ENCODE data around the gene CARD9.
A peak's percentile ranks its signal among the peaks of the same experiment; 100 is the strongest.

CARD9 gene

DNA sequence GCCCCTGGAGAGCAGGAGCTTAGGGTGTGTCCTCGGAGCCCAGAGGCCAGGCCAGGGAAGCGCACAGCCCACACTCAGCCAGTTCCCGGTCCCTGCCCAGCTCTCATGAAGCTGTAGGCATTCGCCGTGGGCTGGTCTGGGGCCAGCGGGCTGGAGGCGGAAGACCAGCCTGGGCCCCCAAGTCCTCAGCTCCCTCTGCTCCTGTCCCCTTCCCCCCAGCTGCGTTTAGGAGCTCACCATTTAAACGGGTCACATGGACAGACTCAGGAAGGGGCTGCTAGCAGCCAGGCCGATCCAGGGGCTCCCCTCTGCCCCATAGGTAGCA, 27.4 kb downstream of the CARD9 start:
- no peak for DNase-seq

DNA sequence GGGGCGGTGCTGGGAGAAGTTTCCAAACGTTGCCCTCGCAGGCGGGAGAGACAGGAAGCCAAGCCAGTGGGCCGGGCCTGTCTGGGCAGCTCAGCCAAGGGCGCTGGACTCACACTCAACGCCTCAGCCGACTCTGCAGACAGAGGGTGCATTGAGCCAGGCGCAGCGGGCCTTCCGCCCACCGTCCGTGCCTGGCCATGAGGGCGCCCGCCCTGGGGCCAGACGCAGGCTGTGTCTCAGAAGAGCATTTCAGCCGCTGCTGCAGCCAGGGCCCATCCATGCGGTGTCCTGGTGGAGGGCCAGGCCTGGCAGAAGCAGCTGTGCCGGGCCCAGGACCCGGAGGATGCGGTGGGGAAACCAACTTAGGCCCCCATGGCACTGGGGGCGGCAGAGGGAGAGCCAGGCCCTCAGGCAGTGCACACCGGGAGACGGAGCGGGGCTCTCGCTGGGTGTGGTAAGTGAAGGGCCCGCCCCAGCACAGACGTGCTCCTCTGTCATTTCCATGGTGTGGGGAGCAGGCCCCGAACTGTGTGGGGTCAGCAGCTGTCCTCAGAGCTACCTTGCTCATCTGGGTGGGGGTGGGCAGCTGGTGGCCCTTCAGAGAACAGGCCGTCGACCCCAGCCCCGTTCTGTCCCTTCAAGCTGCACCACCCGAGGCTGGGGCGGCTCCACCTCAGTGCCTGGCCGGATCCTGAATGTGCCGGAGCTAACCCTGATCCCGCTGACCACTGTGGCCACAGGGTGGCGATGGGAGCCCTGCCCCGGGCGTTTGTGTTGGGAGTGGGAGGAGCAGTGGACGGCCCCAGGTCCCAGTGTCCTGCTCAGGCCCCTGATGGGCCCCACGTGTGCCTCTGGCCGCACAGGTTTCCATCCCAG, 27.9 kb downstream of the CARD9 start:
- no peak for DNase-seq

DNA sequence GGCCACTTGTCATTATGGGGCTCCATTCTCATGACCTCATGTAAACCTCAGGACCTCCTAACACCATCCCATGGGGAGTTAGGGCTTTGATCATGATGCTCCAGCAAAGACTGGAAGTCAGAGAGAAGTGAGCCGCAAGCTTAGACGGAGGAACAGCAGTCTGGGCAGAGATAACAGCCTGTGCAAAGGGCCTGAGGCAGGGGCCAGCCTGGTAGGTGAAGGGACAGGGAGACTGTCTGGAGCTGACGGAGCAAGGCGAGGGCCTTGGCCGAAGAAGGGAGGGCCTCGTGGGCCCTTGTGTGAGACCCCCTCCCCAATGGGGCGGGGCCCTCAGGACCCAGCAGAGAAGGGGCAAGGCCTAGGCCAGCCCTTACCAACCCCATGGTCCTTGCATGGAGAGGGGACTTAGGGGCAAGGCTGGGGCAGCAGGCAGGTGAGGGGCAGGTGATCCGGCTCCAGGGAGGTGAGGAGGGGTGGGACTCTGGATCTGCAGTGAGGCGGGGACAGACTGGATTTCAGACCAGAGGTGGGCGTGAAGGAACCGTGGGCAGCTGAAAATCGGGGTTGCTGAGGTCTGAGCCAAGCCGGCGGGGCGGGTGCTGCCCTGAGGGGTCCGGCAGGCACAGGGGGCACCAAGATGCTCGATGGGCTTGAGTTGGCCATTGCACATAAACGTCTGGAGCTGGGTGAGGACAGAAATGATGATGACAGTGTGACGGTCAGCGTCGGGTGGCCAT, 28.8 kb downstream of the CARD9 start:
- no peak for DNase-seq

DNA sequence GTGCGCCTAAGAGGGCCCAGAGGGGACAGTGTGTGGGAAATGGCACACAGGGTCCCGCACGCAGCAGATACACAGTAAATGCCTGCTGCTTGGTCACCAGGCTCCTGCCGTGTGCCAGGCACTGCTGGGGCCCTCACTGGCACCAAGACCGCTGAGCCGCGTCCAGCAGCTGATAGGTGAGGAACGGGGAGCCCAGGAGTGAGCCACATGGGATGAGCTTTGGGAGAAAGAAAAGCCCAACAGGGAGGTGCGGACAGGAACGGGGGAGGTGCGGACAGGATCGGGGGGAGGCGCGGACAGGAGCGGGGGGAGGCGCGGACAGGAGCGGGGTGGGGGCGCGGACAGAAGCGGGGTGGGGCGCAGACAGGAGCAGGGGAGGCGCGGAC, 29.6 kb downstream of the CARD9 start:
- DNase-seq = no peak

GRCh38 chr9:136343121-136343883, 30.2 kb downstream of the CARD9 start:
- no peak for DNase-seq

- peak; percentile 53 for DNase-seq
These were observed 31.0 kb downstream of the CARD9 start for GRCh38 chr9:136342181-136343120.

- no peak for DNase-seq
These were observed 31.7 kb downstream of the CARD9 start for GRCh38 chr9:136341769-136342168.

GRCh38 chr9:136341042-136341655, 32.3 kb downstream of the CARD9 start:
- no peak for DNase-seq

- DNase-seq = no peak
These were observed 33.0 kb downstream of the CARD9 start for GRCh38 chr9:136340356-136341041.

DNA sequence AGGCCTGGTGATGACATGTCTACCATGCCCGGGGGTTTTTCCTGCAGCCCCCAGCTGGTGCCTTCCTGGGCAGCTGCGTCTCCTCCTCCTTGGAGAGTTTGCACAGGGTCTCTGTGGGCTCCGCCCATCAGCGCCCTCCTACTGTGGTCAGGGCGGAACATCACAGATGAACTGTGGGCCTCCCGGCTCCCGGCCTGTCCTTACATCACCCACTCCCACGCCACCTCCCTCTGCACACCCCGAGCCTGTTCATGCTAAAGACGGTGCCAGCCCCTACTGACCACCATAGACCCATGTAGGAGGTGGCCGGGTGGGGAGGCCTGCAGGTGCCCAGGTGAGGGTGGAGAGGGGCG, 33.5 kb downstream of the CARD9 start:
- DNase-seq = no peak

GRCh38 chr9:136339173-136339957, 34.1 kb downstream of the CARD9 start:
- DNase-seq = no peak

- no peak for DNase-seq
These were observed 35.0 kb downstream of the CARD9 start for GRCh38 chr9:136338511-136338910.

- DNase-seq = no peak
These were observed 35.8 kb downstream of the CARD9 start for GRCh38 chr9:136337416-136338395.

GRCh38 chr9:136336881-136337280, 36.6 kb downstream of the CARD9 start:
- no peak for DNase-seq

- DNase-seq = no peak
These were observed 37.2 kb downstream of the CARD9 start for GRCh38 chr9:136336156-136336870.

- no peak for DNase-seq
These were observed 37.9 kb downstream of the CARD9 start for GRCh38 chr9:136335296-136336155.

DNA sequence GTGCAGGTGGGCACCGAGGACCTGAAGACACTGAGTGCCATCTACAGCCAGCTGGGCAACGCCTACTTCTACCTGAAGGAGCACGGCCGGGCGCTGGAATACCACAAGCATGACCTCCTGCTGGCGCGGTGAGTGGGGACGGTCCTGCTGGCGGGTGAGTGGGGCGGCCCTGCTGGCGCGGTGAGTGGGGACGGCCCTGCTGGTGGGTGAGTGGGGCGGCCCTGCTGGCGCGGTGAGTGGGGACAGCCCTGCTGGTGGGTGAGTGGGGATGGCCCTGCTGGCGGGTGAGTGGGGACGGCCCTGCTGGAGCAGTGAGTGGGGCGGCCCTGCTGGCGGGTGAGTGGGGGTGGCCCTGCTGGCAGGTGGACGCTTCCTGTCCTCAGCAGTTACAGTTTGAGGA, 38.9 kb downstream of the CARD9 start:
- no peak for DNase-seq

GRCh38 chr9:136333486-136333885, 40.0 kb downstream of the CARD9 start:
- DNase-seq = no peak

Measured in activated T-cell treated with anti-CD3 and anti-CD28 coated beads for 4 hours (primary cell).